ENCODE results near the gene PDE6B. TPM values are rescaled to one million over a fixed set of nuclear protein-coding genes. Genes with fewer than 3 reads are reported as not detected.

Gene PDE6B
- total RNA-seq, 1 experiment from 2014 or later, result 9.4 TPM

DNA sequence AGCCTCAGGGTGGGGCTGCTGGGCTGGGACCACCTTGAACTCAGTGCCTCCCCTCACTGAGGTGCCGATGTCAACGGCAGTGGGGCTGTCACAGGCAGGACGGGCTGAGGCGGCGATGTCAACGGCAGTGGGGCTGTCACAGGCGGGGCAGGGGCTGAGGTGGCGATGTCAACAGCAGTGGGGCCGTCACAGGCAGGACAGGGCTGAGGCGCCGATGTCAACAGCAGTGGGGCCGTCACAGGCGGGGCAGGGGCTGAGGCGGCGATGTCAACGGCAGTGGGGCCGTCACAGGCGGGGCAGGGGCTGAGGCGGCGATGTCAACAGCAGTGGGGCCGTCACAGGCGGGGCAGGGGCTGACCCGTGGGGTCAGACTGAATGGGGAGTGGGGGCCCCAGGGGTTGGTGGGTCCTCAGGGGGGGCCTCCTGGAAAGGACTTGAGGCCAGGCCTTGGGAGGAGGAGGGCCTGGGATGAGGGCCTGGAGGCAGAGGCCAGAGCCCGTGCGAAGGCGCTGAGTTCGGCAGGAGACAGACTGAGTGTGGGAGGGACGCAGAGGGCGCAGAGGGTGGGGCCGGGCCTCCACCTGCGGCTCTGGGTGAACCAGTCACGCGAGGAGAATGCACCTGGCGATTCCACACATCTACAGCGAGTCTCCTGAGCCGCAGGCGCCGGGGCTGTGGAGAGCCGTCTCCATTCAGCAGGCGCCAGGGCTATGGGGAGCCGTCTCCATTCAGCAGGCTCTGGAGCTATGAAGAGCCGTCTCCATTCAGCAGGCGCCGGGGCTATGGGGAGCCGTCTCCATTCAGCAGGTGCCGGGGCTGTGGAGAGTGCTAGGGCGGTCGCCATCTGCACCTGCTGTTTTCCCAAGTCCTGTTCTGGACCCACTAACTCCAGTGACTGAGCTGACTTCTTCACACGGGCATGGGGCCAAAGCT, 25.8 kb downstream of the PDE6B start:
- no peak for DNase-seq (ENCODE audit: low read depth)
- in situ Hi-C loops (cut with HindIII; ENCODE audit: low pct_unique_long_range_greater_than_20kb, low sequenced_read_pairs), result no loop called here

DNA sequence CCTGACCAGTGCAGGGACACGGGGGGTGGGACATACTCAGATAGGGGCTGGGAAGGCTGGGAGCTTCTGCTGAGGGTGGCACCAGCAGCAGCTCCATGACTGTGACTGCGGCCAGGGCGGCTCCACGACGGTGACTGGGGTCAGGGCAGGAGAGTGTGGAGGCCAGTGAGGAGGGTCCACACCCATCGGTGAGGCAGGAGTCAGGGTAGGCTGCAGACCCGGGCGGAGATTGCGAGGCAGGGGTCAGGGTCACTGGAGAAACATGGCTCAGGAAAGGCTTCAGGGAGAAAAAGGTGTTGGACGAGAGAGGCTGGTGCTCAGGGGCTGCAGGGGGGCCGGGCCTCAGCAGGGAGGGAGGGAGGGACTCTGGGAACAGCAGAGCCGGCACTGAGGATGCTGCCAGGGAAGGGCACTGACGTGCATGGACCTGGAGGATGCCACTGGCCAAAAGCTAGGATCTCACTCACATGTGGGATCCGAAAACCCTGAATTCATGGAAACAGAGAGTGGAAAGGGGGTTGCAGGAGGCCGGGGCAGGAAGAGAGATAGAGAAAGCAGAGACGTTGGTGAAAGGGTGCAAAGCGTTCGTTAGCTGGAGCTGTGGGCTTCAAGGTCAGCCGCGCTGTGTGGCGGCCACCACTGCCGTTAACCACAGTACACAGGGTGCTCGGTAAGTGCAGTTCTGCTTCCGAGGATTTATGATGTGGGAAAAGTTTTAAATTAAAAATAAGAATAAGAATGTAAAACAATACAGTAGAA, 26.7 kb downstream of the PDE6B start:
- in situ Hi-C loops (cut with HindIII; ENCODE audit: low pct_unique_long_range_greater_than_20kb, low sequenced_read_pairs), result no loop called here
- DNase-seq (ENCODE audit: low read depth), result no peak

DNA sequence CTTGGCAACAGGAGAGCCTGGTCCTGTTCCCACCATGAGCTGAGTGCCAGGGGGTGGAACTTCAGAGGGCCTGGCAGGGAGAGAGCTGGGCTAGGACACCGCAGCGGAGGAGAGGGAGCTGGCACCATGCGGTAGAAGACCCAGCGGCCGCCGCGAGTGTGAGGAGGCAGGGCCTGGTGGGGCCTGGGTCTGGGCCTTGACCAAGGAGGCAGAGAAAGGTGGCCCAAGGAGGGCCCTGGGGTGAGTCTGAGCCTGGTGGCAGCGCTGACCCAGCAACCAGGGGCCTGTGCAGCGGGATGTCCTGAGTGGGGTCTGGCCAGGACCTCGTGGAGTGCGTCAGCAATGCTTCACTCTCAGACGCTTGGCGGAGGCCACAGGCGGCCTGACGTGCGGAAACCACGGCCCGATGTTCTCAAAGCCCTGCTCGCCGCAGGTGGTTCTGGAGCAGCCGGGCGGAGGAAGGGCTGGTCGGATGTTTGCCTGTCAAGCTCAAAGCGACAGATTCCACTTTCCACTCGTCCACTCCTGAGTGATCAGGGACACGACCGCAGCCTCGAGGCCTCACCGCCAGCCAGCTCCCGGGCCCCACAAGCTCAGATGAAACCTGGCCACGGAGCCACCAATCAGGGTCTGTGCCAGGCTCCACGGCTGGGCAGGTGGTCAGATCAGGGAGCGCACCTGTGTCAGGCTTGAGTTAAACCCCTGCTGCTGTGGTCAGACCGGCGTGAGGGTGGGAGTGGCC, 27.9 kb downstream of the PDE6B start:
- in situ Hi-C loops (cut with HindIII; ENCODE audit: low pct_unique_long_range_greater_than_20kb, low sequenced_read_pairs), result no loop called here

DNA sequence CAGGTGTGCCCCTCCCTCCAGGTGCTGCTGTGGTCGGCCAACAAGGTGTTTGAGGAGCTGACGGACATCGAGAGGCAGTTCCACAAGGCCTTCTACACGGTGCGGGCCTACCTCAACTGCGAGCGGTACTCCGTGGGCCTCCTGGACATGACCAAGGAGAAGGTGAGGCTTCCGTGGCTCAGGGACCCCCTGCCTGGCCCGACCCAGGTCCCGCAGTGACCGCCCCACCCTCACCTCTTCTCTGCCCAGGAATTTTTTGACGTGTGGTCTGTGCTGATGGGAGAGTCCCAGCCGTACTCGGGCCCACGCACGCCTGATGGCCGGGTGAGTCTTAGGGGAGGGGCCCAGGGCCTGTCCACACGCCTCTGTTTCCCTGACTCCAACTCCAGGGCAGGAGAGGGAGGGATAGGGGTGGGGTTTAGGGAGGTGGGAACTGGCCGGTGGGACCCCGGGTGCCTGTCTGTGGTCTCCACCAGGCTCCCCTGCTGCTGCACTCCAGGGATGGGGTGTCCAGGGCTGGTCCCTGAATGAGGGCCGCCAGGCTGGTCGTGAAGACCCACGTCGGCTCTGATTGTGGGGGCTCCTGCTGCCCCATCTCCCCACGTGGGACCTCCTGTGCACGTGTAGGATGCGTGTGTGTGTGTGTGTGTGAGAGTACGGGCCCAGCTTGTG, 28.6 kb downstream of the PDE6B start:
- in situ Hi-C loops (cut with HindIII; ENCODE audit: low pct_unique_long_range_greater_than_20kb, low sequenced_read_pairs), result no loop called here
- no peak for DNase-seq (ENCODE audit: low read depth)

More for the DNA sequence above, 27.9 kb downstream of the PDE6B start:
- DNase-seq (ENCODE audit: low read depth), result no peak

DNA sequence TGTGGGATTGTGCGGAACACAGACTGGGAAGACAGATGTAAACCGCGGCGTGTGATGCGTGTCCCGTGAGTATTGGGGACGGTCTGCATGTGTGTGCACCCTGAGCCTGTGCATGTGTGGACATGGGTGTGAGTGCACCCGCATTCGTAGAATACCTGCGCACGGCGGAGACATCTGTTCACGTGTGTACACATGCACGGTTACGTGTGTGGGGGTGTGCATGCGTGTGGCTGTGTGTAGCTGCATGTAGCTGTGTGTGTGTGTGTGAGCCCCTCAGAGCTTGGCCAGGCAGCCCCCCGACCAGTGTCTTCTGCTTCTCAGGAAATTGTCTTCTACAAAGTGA, 29.1 kb downstream of the PDE6B start:
- no peak for DNase-seq (ENCODE audit: low read depth)
- in situ Hi-C loops (cut with HindIII; ENCODE audit: low pct_unique_long_range_greater_than_20kb, low sequenced_read_pairs), result no loop called here

DNA sequence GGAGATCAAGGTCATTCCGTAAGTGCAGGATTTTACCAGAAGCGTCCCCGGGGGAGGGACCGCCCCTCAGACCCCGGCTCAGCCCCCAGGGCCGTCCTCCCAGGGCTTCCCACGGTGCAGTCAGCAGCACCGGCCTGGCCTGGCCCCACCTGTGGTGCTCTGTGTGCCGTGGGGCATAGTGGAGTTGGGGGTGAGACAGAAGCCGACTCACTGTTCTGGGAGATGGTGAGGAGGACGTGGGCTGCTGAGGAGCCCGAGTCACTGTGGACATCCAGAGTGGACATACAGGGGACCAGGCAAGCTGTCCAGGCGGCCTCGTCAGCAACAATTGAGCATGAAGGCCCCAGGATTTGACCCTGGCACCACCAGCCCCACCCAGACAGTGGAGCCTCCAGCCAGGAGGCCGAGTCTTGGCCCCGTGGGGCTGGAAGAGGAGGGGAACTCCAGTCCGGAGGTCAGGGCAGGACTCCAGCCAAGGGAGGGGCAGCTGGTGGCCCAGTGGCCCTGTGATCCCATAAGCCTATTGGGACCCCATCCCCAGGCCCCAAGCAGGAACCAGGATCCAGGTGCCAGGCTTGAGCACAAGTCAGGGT, 29.6 kb downstream of the PDE6B start:
- in situ Hi-C loops (cut with HindIII; ENCODE audit: low pct_unique_long_range_greater_than_20kb, low sequenced_read_pairs), result no loop called here
- DNase-seq (ENCODE audit: low read depth), result no peak

DNA sequence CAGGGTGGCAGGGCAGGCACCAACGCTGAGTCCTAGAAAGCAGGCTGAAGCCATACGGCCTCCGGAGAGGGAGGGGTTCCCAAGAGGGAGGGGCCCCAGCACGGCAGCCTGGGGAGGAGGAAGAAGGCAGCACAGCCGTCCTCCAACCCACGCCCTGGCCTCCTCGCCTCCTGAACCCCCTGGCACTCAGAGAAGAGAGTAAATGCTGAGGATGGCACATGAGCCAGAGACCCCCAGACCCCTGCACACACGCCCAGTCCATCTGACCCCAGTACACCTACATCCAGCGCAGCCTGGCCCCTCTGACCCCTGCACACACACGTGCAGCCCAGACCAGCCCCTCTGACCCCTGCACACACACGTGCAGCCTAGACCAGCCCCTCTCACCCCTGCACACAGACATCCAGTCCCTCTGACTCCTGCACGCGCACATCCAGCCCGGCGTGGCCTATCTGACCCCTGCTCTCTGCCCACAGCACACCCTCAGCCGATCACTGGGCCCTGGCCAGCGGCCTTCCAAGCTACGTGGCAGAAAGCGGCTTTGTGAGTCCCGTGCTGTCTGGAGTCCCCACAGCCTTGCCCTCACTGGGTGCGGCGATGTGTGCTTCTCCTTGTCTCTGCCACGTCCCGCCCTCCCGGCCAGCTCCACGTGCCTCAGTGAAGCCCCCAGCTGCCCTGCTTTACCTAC, 30.2 kb downstream of the PDE6B start:
- DNase-seq (ENCODE audit: low read depth), result no peak
- in situ Hi-C loops (cut with HindIII; ENCODE audit: low pct_unique_long_range_greater_than_20kb, low sequenced_read_pairs), result no loop called here

DNA sequence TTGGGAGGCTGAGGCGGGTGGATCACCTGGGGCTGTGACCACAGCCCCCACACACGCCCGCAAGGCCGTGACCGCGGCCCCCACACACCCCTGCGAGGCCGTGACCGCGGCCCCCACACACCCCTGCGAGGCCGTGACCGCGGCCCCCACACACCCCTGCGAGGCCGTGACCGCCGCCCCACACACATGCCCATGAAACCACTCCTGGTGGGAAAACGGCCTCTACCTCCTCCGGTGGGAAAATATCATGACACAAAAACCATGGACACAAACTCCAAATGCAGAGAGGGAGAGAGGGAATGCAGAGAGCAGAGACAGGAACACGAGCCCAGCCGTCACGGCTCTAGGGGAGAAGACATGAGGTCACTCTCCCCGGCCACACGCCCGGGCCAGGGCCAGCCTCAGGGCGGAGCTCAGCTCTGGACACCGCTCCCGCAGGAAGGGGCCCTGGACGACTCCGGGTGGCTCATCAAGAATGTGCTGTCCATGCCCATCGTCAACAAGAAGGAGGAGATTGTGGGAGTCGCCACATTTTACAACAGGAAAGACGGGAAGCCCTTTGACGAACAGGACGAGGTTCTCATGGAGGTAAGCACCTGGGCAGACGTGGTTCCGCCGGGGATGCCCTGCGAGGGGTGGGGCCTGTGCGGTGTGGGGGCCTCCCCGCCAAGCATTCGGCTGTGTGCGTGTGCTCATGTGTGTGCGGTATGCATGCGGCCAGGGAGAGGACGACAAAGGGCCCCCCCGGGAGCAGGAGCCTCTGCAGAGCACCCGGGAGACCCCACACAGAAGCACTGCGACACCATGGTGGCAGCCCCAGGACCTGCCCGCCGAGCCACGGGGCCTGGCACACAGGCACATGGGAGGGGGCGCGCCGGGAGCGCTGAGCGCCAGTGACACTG, 31.3 kb downstream of the PDE6B start:
- no peak for DNase-seq (ENCODE audit: low read depth)
- in situ Hi-C loops (cut with HindIII; ENCODE audit: low pct_unique_long_range_greater_than_20kb, low sequenced_read_pairs), result no loop called here

DNA sequence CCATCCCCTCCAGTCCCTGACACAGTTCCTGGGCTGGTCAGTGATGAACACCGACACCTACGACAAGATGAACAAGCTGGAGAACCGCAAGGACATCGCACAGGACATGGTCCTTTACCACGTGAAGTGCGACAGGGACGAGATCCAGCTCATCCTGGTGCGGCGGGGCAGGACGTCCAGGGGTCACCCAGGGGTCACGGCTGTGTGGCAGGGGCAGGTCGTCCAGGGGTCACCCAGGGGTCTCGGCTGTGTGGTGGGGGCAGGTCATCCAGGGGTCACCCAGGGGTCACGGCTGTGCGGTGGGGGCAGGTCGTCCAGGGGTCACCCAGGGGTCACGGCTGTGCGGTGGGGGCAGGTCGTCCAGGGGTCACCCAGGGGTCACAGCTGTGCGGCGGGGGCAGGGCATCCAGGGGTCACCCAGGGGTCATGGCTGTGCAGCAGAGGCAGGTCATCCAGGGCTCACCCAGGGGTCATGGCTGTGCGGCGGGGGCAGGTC, 32.0 kb downstream of the PDE6B start:
- DNase-seq (ENCODE audit: low read depth), result no peak
- in situ Hi-C loops (cut with HindIII; ENCODE audit: low pct_unique_long_range_greater_than_20kb, low sequenced_read_pairs), result no loop called here

DNA sequence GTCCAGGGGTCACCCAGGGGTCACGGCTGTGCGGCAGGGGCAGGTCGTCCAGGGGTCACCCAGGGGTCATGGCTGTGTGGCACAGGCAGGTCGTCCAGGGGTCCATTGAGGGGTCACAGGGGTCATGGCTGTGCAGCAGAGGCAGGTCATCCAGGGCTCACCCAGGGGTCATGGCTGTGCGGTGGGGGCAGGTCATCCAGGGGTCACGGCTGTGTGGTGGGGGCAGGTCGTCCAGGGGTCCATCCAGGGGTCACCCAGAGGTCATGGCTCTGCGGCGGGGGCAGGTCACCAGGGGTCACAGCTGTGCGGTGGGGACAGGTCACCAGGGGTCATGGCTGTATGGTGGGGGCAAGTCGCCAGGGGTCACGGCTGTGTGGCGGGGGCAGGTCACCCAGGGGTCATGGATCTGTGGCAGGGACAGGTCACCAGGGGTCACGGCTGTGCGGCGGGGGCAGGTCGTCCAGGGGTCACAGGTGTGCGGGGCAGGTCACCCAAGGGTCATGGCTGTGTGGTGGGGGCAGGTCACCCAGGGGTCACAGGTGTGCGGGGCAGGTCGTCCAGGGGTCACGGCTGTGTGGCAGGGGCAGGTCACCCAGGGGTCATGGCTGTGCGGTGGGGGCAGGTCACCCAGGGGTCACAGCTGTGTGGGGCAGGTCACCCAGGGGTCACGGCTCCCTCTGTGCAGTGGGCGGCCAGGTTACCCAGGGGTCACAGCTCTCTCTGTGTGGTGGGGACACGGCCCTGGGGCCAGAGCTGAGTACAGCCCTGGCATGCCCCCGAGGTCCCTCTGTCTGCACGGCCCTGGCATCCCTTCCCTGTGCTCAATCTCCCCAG, 32.7 kb downstream of the PDE6B start:
- in situ Hi-C loops (cut with HindIII; ENCODE audit: low pct_unique_long_range_greater_than_20kb, low sequenced_read_pairs), result no loop called here
- DNase-seq (ENCODE audit: low read depth), result no peak

DNA sequence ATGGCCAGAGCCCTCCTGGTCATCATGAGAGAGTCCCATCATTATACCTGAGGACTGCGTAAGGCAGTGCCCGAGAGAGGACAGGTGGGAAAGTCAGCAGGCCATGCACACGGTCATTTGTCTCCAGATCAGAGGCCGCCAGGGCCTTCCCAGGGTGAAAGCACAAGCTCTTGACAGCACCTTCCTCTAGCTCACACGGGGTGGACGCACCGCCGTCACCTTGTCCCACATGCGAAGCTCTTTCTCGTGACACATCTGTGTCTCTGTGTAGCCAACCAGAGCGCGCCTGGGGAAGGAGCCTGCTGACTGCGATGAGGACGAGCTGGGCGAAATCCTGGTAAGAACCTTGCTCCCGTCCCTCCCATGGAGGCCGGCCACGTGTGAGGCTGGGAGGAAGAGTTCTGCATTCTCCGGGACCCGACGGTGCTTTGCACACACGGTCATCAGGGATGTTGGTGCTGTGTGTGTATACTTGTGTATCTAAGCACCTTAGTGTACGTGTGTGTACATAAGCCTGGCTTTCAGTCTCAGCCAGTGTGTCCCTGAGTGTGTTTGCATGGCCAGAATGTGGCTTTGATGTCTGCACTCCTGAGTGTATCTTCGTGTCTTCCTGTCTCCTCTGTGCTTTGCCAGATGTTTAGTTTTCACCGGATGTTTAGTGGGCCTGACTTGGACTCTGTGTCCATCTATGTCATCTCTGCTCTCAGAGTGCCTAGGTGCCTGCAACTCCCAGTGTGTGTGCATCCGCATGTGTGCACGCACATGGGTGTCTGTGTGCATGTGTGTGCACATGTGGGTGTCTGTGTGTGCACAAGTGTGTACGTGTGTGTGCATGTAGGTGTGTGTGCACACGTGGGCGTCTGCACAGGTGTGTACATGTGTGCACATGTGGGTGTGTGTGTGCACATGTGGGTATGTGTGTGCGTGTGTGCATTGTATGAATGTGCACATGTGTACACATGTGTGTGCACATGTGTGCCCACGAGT, 33.6 kb downstream of the PDE6B start:
- DNase-seq (ENCODE audit: low read depth), result no peak
- in situ Hi-C loops (cut with HindIII; ENCODE audit: low pct_unique_long_range_greater_than_20kb, low sequenced_read_pairs), result no loop called here

DNA sequence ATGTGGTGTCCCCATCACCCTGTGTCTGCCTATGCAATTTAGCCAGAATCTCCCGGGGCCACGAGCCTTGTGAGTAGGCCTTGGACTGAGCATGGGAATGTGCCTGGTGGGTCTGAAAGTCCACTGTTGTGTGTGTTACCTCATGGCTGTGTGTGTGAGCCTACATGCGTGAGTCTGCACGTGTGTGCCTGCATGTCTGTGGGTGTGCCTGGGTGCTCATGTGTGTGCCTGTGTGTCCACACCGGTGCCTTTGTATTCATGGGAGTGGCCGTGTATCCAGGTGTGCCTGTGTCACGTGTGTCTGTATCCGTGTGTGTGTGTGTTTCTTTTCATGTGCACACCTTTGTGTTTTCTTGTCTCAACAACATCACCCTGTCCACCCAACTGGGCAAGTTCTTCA, 34.5 kb downstream of the PDE6B start:
- no peak for DNase-seq (ENCODE audit: low read depth)
- in situ Hi-C loops (cut with HindIII; ENCODE audit: low pct_unique_long_range_greater_than_20kb, low sequenced_read_pairs), result no loop called here

DNA sequence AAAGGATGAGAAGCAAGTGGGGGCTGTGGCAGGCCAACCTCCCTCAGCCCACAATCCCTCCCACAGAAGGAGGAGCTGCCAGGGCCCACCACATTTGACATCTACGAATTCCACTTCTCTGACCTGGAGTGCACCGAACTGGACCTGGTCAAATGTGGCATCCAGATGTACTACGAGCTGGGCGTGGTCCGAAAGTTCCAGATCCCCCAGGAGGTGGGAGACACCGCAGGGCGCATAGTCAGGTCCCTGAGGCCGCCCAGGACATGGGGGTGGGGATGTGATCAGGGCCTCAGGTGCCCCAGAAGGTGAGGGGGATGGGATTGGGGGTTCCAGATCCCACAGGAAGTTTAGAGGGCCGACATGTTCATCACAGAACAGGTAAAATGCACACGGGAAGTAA, 35.0 kb downstream of the PDE6B start:
- in situ Hi-C loops (cut with HindIII; ENCODE audit: low pct_unique_long_range_greater_than_20kb, low sequenced_read_pairs), result no loop called here
- no peak for DNase-seq (ENCODE audit: low read depth)

DNA sequence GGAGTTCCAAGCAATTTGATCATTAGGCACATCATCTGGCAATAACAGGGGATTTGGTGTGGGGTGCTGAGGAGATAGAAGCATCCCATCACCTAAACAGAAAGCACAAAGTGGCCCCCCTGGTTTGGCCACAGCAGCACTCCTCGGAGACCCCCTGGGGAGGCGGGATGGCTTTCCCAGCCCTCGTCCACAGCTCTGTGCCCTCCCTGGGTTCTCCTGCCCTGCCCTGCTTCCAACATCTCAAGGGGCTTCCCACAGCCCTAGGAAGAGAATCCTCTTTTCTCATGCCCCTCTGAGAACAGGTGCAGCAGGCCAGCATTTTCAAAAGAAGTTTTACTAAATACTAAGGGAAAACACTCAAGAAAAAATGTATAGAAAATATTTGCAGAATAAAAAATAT, 35.9 kb downstream of the PDE6B start:
- in situ Hi-C loops (cut with HindIII; ENCODE audit: low pct_unique_long_range_greater_than_20kb, low sequenced_read_pairs), result no loop called here
- DNase-seq (ENCODE audit: low read depth), result no peak
